Amygdala (tissue), 56 donors: Measurements from ENCODE around the gene C10orf67.
"Not testable (repeated sequence)": the region's sequence is repeated elsewhere in the genome, so short reads cannot be mapped to it uniquely, and the experiment has no call there.

ENCODE experiments used
- DNase-seq, 56 donors: peaks; one replicate each; lab custom pipeline; 2025; lab: John Stamatoyannopoulos, UW

The C10orf67 gene

GRCh38 chr10:23281044-23281433 lies 63.6 kb downstream of the C10orf67 start:
- no peak for DNase-seq

DNA sequence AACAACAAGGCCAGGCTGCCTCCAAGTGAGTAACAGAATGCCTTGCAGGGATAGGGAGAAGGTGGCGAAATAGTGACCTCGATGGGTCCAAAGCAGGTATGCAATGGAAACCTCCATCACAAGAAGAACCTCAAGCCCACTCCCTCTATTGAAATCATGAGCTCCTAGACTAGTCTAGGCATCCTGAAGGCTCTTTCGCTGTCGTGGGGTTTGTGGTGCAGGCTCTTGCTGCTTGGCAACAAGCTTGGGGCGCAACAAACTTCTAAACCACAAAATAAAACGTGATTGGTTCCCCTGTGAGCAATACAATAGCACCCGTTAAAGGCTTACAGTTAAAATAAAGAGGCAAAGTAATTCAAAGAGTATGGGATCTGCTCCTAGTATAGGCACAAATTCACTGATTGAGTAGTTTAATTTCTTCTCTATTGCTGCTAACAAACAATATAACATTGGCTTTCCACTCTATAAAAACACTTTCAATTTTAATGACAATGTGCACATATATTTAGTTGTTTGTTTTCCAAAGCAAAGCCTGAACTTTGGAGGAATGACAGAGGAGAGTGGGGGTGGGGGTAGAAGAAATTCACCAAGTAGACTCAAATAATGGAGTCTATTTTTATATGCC lies 64.1 kb downstream of the C10orf67 start:
- DNase-seq: no peak

DNA sequence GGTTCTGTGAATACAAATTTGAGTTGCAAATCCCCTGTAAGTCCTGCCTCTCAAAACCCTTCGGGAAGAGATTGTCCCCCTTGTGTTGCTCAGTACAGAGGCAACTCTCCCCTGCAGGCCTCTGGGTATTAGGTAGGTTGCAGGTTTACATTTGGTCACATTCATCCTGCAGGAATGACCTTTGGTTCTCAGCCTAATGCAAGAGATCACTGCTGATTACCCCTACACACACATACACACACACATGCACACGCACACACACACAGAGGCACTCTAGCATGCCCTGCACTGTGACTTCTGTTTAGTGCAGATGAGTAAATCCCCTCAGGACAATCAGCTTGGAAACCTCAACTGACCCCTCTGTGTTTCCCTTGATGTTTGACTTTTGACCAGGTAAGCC lies 69.2 kb downstream of the C10orf67 start:
- no peak for DNase-seq

DNA sequence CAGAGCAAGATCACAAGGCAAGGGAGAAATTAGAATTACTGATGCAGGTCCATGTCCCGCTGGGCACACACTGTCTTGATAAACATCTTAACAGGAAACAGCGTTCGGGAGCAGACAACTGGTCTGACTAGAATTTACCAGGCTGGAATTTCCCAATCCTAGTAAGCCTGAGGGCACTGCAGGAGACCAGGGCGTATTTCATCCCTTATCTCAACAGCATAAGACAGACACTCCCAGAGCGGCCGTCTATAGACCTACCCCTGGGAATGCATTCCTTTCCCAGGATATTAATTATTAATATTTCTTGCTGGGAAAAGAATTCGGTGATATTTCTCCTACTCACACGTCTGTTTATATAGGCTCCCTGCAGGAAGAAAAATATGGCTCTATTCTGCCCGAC lies 70.4 kb downstream of the C10orf67 start:
- DNase-seq: not testable (repeated sequence)

GRCh38 chr10:23270531-23270930 lies 74.1 kb downstream of the C10orf67 start:
- DNase-seq: no peak

- no peak for DNase-seq
Observed at GRCh38 chr10:23263441-23264164, 81.0 kb downstream of the C10orf67 start.

DNA sequence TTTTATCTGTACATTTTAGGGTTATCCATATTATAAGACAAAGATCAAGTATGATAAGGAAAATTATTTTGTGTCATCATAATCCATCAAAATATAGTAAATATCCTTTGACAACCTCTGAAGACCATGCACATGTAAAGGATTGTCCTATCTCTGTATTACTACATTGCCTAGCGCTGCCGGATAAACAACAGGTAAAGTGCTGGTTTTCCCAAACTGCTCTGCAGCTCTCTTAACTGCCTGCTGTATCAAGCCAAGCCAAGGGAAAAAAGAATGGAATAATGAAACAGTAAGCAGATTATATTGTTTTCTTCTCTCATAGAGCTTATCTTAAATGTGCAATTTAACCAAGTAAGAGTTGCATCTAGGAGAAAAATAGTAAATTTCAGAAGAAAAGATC lies 81.7 kb downstream of the C10orf67 start:
- DNase-seq: no peak

DNA sequence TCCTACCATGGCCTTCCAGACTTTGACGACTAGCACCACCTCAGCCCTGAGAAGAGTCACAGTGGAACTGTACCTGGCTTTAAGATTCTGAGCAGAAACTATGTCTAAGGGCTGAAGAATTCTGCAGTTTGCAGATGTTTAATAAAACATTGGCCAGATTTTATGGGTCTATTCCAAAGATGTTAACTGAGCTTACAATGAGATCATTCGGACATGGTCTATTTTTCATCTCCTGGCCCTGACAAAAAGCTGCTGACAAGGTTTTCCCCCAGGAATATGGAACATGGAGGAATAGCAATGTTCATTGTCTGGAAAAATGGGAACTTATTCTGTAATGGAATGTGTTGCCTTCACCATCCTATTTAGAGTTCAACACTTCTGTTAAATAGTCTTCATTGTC lies 86.1 kb downstream of the C10orf67 start:
- no peak for DNase-seq

DNA sequence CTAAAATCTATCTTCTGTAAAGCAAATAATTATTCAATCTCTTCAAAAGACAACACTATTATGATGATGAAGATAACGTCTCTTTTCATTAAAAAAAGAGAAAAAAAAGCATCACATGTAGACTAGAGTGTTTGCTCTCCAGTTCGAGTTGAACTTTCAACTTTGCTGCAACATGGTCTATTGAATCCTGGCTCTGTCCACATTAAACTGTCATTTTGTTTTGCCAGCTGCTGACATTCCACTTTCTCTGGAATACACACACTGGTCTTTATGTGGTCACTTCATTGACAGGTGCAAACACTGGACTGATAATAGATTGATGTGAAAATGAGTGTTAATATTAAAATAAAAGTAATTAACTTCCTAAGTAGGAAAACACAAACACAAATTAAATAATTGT lies 90.8 kb downstream of the C10orf67 start:
- DNase-seq: no peak

DNA sequence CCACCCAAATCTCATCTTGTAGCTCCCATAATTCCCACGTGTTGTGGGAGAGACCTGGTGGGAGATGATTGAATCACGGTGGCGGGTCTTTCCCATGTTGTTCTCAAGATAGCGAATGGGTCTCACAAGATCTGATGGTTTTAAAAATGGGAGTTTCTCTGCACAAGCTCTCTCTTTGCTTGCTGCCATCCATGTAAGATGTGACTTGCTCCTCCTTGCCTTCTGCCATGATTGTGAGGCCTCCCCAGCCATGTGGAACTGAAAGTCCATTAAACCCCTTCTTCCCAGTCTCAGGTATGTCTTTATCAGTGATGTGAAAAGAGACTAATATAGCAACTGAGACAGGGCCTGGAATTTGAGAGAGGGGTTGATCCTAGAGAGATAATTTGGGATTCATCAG lies 91.7 kb downstream of the C10orf67 start:
- not testable (repeated sequence) for DNase-seq

DNA sequence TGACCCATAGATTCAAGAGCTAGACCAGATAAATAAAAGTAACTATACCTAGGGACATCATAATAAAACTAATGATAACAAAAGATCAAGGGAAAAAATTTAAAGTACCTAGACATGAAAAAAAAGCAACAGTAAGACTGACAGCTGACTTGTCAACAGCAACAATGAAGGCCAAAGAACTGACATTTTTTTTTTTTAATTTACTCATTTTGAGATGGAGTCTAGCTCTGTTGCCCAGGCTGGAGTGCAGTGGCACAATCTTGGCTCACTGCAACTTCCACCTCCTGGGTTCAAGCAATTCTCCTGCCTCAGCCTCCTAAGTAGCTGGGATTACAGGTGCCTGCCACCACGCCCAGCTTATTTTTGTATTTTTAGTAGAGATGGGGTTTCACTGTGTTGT lies 102.8 kb downstream of the C10orf67 start:
- DNase-seq: not testable (repeated sequence)

DNA sequence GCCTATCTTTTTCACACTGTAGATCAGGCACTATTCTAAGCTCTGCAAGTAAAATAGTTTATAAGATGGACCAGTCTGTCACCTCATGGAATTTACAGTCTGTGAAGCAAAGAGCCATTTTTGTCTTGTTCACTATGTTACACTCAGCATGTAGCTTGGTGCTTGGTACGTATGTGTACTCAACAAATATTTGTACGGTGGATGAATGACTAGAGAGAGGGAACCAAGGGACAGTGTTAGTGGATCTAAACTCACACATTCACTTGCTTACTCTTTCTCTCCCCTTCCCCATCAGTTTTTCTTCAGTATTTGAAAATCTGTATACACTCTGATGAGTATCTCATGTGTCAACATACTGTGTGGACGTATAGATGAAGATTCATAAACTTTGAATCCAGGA lies 106.6 kb downstream of the C10orf67 start:
- no peak for DNase-seq

- no peak for DNase-seq
Observed at GRCh38 chr10:23230582-23230981, 114.0 kb downstream of the C10orf67 start.

DNA sequence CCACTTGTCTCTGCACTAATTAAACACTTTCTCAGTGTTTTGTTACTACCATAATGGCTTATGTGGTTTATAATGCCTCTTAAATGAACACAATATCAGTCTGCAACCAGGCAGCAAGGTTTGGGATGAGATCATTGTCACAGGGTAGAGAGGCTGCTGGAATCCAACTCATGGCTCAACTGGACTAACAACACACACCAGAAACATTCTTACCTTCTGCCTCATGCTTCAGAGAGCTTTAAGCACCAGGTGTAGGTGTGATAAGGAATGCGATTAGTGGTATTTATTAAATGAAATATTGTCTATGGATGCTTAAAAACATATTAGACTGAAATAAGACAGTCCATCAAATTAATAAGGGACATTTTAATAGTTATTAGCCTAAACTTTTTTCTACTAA lies 127.1 kb downstream of the C10orf67 start:
- no peak for DNase-seq

GRCh38 chr10:23205972-23206642 lies 138.5 kb downstream of the C10orf67 start:
- no peak for DNase-seq

DNA sequence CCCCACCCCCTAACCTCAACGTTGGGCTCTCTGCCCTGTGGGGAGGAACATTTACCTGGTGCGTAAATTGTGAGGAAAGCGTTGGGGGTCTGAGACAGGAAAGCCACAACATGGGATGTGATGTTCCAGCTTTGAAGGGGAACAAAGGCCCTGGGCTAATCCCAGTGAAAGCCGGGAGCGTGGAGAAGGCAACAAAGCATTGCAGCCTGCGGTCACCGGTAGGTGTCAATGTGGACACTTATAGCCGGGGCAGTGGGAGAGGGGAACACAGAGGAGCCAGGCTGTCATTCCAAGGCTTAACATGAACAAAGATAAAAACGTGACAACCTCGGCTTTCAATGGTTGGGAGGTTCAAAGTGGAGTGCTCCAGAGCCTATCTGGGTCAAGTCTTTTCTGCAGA lies 139.8 kb downstream of the C10orf67 start:
- DNase-seq: no peak

DNA sequence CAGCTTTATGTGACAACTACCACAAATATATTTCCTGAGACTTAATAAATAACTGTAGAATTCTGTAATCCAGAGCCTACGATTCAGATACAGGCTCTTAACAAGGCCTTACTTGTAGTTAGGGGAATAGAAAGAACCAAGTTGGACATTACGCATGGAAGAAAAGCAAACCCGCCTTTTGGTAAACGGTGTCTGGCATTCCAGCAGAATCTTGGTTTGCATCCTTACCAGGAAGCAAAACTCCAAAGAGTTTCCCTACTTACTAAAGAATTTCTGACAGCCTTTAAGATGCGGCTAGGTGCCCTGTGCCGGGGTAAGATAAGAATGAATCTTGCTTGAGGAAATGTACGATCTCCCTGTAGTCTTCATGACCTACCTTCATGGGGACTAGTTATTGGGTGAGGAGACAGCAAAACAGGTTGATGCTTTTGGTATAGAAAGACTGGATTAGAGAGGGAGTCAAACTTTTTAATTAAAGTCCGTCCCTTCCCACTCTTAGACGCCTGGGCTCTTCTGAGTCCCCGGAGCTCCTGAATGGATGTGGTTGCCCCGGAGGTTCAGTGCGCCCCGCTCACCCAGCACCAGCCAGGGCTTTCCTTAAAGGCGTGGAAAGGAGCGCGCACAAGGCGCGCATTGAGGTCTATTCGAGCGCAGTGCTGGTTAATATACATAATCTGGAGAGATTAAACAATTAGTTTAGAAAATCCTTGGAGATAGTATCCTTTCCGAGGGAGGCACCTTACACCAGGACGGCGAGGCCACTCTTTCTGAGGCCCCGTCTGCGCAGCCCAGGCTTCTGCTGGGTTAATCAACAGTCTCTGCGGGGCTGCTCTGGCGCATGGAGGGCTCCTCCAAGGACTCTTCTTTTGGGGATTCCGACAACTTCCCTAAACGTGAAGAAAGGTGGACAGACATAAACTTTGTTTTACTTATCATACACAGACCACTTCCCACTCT lies 140.9 kb downstream of the C10orf67 start:
- no peak for DNase-seq

GRCh38 chr10:23202779-23203178 lies 141.8 kb downstream of the C10orf67 start:
- DNase-seq: no peak

DNA sequence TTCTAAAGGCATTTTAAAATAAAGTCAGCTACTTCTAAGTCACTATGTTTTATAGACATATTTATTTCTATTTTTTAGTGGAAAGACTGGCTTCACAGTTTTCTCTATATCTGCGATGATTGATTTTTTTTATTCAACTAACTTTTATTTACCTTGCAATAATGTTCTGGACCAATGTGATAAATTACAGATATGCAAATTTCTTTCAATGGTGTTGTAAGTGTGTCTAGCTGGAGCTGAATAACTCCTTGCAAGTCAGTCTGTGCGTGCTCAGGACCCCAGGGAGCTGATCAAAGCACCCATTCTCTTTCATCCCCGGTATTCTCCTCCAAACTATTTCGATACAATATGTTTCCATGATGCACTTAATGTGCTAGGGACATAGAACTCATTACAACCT lies 142.8 kb downstream of the C10orf67 start:
- no peak for DNase-seq

GRCh38 chr10:23200997-23201652 lies 143.5 kb downstream of the C10orf67 start:
- DNase-seq: no peak
